ENCODE measurements around the gene RPS10. TPM values are rescaled to one million over a fixed set of nuclear protein-coding genes. Genes with fewer than 3 reads are reported as not detected.

The RPS10 gene
- polyA plus RNA-seq, 1 experiment = 2,426 TPM

- DNase-seq (ENCODE audit: low read depth, low spot score) = no peak
- Histone ChIP-seq H3K27ac (ENCODE audit: low read depth, low read length) (no peak overlapping the region), H3K4me3 (ENCODE audit: low read depth, low read length) (no peak overlapping the region), H3K9me3 (ENCODE audit: control insufficient read depth, insufficient read depth, low read length) (peaks cover 8% of the 10 kb centered on the region), H3K27me3 (ENCODE audit: control insufficient read depth, insufficient read depth, low read length) (peaks cover 6% of the 10 kb centered on the region)
- ChIA-PET CTCF (no interaction called here), POLR2A (no interaction called here)
- TF ChIP-seq, protein P1, sequence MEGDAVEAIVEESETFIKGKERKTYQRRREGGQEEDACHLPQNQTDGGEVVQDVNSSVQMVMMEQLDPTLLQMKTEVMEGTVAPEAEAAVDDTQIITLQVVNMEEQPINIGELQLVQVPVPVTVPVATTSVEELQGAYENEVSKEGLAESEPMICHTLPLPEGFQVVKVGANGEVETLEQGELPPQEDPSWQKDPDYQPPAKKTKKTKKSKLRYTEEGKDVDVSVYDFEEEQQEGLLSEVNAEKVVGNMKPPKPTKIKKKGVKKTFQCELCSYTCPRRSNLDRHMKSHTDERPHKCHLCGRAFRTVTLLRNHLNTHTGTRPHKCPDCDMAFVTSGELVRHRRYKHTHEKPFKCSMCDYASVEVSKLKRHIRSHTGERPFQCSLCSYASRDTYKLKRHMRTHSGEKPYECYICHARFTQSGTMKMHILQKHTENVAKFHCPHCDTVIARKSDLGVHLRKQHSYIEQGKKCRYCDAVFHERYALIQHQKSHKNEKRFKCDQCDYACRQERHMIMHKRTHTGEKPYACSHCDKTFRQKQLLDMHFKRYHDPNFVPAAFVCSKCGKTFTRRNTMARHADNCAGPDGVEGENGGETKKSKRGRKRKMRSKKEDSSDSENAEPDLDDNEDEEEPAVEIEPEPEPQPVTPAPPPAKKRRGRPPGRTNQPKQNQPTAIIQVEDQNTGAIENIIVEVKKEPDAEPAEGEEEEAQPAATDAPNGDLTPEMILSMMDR (IDR thresholded peaks at IDR 0.05; ENCODE audit: low read depth, low read length) = no peak
Observed at GRCh38 chr6:34472425-34472824, 46.6 kb upstream of the RPS10 start.

DNA sequence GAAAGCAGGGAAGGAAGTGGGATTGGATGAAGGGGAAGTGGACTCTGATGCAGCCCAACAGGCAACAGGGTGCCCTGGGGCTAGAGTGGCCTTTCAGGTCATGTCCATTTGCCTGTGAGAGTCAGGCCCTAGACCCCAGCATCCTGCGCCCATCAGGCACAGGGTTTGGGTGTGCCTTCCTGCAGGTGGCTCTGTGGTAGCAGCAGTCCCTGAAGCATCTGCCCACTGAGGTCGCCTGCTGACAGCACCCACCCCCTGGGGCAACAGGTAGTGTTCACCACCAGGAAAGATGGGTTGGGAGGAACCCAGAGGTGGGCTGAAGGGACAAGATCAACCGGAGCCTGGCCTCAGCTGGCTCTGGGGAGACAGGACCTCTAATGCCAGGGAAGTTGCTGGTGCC lies 43.6 kb upstream of the RPS10 start:
- Histone ChIP-seq H3K4me3 (ENCODE audit: low read depth, low read length) (no peak overlapping the region), H3K27ac (ENCODE audit: low read depth, low read length) (no peak overlapping the region), H3K9me3 (ENCODE audit: control insufficient read depth, insufficient read depth, low read length) (peaks cover 8% of the 10 kb centered on the region), H3K27me3 (ENCODE audit: control insufficient read depth, insufficient read depth, low read length) (peaks cover 13% of the 10 kb centered on the region)
- ChIA-PET CTCF (no interaction called here), POLR2A (no interaction called here)
- TF ChIP-seq, protein P1 (IDR thresholded peaks at IDR 0.05; ENCODE audit: low read depth, low read length) = no peak
- no peak for DNase-seq (ENCODE audit: low read depth, low spot score)

DNA sequence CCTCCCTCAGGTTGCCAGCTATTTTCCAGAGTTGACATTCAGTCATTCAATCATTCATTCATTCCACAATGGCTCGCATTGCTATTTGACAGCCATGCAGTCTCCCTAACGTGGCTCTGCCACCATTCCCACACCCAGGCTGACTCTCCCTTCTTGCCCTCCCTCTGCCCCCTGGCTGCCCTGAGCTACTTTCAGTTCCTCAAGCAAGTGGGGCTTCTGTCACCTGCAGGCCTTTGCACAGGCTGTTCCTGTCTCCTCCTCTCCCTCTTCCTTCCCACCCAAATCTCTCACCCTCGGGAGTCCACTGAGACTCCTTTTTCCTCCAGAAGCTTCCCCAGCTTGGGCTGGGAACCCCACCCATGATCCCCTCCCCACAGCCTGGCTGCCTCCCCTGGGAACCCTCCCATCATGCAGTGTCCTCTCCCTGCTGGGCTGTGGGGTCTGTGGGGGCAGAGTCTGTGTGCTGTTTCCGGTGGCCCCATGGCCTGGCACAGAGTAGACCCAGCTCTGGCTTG lies 42.6 kb upstream of the RPS10 start:
- no peak for DNase-seq (ENCODE audit: low read depth, low spot score)
- POLR2A ChIA-PET = no interaction called here
- TF ChIP-seq, protein P1 (IDR thresholded peaks at IDR 0.05; ENCODE audit: low read depth, low read length) = no peak
- CTCF ChIA-PET = no interaction called here
- Histone ChIP-seq H3K27ac (ENCODE audit: low read depth, low read length) (no peak overlapping the region), H3K27me3 (ENCODE audit: control insufficient read depth, insufficient read depth, low read length) (peaks cover 13% of the 10 kb centered on the region), H3K4me3 (ENCODE audit: low read depth, low read length) (no peak overlapping the region), H3K9me3 (ENCODE audit: control insufficient read depth, insufficient read depth, low read length) (peaks cover 3% of the 10 kb centered on the region; the same call in 1 of the 2 replicates)

DNA sequence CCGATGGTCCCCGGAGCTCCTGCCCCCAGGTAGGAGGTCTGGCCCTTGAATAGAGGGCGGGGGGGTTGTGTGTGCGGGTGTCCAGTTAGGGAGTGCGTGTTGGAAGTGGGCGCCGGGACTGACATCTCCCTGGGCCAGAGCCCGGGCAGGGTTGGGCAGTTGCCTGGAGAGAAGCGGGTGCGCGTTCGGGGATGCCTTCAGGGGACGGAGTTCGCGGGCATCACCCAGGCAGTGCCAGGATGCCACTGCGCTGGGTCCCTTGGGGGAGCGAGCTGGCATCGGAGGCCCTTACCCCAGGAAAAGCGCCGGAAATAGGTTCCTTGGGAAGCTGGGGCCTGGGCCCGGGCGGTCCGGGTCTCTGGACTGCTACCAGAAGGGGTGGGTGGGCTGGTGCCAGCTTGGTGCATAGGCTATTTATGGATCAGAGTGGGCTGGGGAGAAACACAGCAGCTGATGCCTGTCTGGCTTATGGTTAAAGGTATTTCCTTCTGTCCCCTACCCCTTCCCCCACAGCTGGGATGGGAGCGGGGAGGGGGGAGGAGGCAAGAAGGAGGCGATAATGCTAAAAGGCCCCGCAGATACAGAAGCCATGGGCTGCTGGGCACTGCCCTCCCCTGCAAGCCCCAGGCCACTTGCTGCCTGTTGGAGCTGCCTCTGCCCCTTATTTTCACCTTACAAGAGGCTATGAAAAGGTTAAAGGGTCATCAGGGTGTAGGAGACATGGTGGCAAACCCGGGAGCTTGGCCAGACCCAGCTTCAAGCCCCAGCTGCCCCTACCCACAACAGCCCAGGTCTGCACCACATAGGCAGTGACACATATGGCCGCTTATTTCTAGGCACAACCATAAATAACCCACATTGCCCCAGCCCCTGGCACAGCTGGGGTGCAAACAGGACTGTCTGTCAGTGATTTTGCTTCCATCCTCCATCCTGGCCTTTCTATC lies 40.6 kb upstream of the RPS10 start:
- Histone ChIP-seq H3K4me3 (ENCODE audit: low read depth, low read length) (no peak overlapping the region), H3K27ac (ENCODE audit: low read depth, low read length) (no peak overlapping the region), H3K27me3 (ENCODE audit: control insufficient read depth, insufficient read depth, low read length) (peaks cover 10% of the 10 kb centered on the region), H3K9me3 (ENCODE audit: control insufficient read depth, insufficient read depth, low read length) (no peaks in the 10 kb centered on the region; the same call in 1 of the 2 replicates)
- CTCF ChIA-PET = interaction anchor here (1.2 kb wide), 1 partner anchor 142 kb away, joined by 3 read pairs; no protein-coding TSS in a partner anchor
- no peak for DNase-seq (ENCODE audit: low read depth, low spot score)
- TF ChIP-seq, protein P1 (IDR thresholded peaks at IDR 0.05; ENCODE audit: low read depth, low read length) = no peak
- POLR2A ChIA-PET = interaction anchor here (0.5 to 0.8 kb wide), 2 partner anchors 90 to 142 kb away, joined by 3 read pairs; partner anchors contain the start of gene SPDEF
